Endothelial cell (in vitro differentiated cells): ENCODE results near the gene ACP2. TPM values are rescaled to one million over a fixed set of nuclear protein-coding genes. Genes with fewer than 3 reads are reported as not detected.
"Not testable (repeated sequence)": the region's sequence is repeated elsewhere in the genome, so short reads cannot be mapped to it uniquely, and the experiment has no call there.

ENCODE experiments used
- DNase-seq: peaks from one replicate; pipeline ENCODE4 v3.0.0; 2021; ENCODE audit warnings: low spot score
- H3K27ac Mint-ChIP-seq: one replicate; pipeline ENCODE4 v1.8.0; 2021; ENCODE audit warnings: mixed read lengths, inconsistent platforms; ENCODE audit not compliant: unreplicated experiment
- H3K27me3 Mint-ChIP-seq: one replicate; pipeline ENCODE4 v1.8.0; 2021; ENCODE audit warnings: mild to moderate bottlenecking, moderate library complexity, mixed read lengths, inconsistent platforms; ENCODE audit not compliant: unreplicated experiment
- H3K36me3 Mint-ChIP-seq: one replicate; pipeline ENCODE4 v1.8.0; 2021; ENCODE audit warnings: mild to moderate bottlenecking, low read depth, mixed read lengths, inconsistent platforms; ENCODE audit not compliant: unreplicated experiment
- H3K4me1 Mint-ChIP-seq: one replicate; pipeline ENCODE4 v1.8.0; 2021; ENCODE audit warnings: mild to moderate bottlenecking, mixed read lengths, inconsistent platforms; ENCODE audit not compliant: unreplicated experiment
- H3K4me3 Mint-ChIP-seq: one replicate; pipeline ENCODE4 v1.8.0; 2021; ENCODE audit warnings: mild to moderate bottlenecking, mixed read lengths, inconsistent platforms; ENCODE audit not compliant: unreplicated experiment
- H3K9me3 Mint-ChIP-seq: one replicate; pipeline ENCODE4 v1.8.0; 2021; ENCODE audit warnings: mixed read lengths, inconsistent platforms; ENCODE audit not compliant: unreplicated experiment
- total RNA-seq: library from RNA; stranded (reverse); fragmentation: NEBNext Ultra II Directional; extraction: Animal tissue kit (Norgen Biotek cat#: 25700); gene quantifications from one replicate; pipeline ENCODE4 v1.2.1, GENCODE V29; 2021; ENCODE audit not compliant: unreplicated experiment
- TF ChIP-seq, protein P1 (sequence below): fragments of 200-600 bp; sonication (generic); IDR thresholded peaks from one replicate; pipeline ENCODE4 v1.5.0; 2021; ENCODE audit warnings: antibody characterized with exemption; ENCODE audit not compliant: unreplicated experiment

The ACP2 gene
- total RNA-seq, 1 donor from 2014 or later, result 52.3 TPM

DNA sequence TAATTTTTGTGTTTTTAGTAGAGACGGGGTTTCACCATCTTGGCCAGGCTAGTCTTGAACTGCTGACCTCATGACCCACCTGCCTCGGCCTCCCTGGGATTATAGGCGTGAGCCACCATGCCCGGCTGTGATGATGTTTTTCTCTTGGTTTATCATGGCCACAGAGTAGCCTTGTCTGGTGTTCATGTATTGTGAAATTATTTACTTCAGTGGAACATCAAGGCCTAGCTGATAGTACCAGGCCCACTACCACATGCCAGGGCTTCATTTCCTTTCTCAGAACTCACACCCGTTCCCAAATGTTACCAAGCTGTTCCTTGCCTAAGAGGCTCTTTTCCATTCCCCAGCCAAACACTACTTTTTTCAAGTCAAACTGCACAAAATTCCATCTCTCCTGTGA, 40.0 kb downstream of the ACP2 start:
- DNase-seq, result no peak
- Mint-ChIP-seq H3K4me3 (no peak overlapping the region), H3K36me3 (no peaks in the 10 kb centered on the region)

DNA sequence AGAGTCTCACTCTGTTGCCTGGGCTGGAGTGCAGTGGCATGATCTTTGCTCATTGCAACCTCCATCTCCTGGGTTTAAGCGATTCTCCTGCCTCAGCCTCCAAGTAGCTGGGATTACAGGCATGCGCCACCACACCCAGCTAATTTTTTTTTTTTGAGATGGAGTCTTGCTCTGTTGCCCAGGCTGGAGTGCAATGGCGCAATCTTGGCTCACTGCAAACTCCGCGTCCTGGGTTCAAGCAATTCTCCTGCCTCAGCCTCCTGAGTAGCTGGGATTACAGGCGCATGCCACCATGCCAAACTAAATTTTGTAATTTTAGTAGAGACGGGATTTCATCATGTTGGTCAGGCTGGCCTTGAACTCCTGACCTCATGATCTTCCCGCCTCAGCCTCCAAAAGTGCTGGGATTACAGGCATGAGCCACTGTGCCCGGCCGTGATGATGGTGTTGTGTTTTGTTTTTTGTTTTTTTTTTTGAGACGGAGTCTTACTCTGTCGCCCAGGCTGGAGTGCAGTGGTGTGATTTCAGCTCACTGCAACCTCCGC, 40.5 kb downstream of the ACP2 start:
- H3K27ac Mint-ChIP-seq, H3K4me1 Mint-ChIP-seq, H3K27me3 Mint-ChIP-seq, H3K36me3 Mint-ChIP-seq, DNase-seq, H3K4me3 Mint-ChIP-seq, H3K9me3 Mint-ChIP-seq: not testable (repeated sequence)

More for the DNA sequence above, 40.0 kb downstream of the ACP2 start:
- TF ChIP-seq, protein P1, sequence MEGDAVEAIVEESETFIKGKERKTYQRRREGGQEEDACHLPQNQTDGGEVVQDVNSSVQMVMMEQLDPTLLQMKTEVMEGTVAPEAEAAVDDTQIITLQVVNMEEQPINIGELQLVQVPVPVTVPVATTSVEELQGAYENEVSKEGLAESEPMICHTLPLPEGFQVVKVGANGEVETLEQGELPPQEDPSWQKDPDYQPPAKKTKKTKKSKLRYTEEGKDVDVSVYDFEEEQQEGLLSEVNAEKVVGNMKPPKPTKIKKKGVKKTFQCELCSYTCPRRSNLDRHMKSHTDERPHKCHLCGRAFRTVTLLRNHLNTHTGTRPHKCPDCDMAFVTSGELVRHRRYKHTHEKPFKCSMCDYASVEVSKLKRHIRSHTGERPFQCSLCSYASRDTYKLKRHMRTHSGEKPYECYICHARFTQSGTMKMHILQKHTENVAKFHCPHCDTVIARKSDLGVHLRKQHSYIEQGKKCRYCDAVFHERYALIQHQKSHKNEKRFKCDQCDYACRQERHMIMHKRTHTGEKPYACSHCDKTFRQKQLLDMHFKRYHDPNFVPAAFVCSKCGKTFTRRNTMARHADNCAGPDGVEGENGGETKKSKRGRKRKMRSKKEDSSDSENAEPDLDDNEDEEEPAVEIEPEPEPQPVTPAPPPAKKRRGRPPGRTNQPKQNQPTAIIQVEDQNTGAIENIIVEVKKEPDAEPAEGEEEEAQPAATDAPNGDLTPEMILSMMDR, result no peak
- Mint-ChIP-seq H3K9me3 (no peaks in the 10 kb centered on the region), H3K4me1 (no peaks in the 10 kb centered on the region), H3K27ac (peak overlapping the region; percentile 70), H3K27me3 (peaks cover 3% of the 10 kb centered on the region)

DNA sequence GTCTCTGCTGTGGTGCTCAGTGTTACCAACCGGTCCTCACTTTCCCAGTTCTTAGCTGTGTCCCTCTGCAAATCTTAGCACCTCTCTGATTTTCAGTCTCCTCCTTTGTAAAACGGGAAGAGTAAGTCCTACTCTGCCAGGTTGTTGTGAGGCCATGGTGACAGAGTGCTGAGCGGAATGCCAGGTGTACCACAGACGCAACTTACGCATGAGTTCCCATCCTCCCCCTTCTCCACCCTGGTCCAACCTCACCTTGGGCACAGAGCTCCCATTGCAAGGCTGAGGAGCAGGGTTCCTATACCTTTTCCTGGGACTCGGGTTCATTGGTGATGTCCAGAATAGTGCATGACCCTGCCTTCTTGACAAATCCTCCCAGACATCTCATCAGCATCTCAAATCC, 41.2 kb downstream of the ACP2 start:
- no peaks in the 10 kb centered on the region for H3K36me3 Mint-ChIP-seq
- TF ChIP-seq, protein P1, result no peak
- no peaks in the 10 kb centered on the region for H3K9me3 Mint-ChIP-seq
- no peak for DNase-seq
- peaks cover 3% of the 10 kb centered on the region for H3K27me3 Mint-ChIP-seq
- no peaks in the 10 kb centered on the region for H3K4me1 Mint-ChIP-seq
- no peak overlapping the region for H3K27ac Mint-ChIP-seq
- H3K4me3 Mint-ChIP-seq, result no peak overlapping the region

DNA sequence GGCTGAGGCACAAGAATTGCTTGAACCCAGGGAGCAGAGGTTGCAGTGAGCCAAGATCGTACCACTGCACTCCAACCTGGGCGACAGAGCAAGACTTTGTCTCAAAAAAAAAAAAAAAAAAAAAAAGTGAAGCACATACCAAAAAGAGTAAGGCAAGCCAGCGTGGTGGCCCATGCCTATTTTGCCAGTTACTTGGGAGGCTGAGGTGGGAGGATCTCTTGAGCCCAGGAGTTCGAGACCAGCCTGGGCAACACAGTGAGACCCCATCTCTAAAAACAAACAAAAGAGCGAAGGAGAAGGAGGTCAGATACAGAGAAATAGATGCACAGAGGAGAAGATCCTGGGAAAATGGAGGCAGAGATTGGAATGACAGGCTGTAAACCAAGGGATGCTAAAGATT, 42.0 kb downstream of the ACP2 start:
- not testable (repeated sequence) for H3K27ac Mint-ChIP-seq, H3K9me3 Mint-ChIP-seq, H3K4me1 Mint-ChIP-seq, H3K36me3 Mint-ChIP-seq, DNase-seq, H3K4me3 Mint-ChIP-seq, H3K27me3 Mint-ChIP-seq

DNA sequence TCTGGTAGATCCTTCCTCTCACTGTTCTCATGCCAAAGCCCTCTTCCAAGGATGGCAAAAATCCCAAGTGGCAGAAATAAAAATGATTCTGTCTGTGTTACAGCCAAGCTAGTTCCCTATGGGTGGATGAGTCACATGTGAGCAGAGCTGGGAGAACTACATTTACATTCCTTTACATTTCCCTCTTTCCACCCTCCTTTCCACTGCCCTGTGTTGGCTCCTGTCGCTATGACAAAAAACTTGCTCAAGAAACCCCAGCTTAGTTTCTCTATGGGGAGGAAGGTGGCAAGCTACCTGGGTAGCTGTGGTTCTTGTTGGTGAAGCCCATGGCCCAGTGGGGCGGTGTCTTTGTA, 44.0 kb downstream of the ACP2 start:
- no peak overlapping the region for H3K4me3 Mint-ChIP-seq
- H3K27ac Mint-ChIP-seq, result no peak overlapping the region
- DNase-seq, result no peak
- no peaks in the 10 kb centered on the region for H3K36me3 Mint-ChIP-seq
- TF ChIP-seq, protein P1, result no peak
- H3K4me1 Mint-ChIP-seq, result no peaks in the 10 kb centered on the region
- peaks cover 8% of the 10 kb centered on the region for H3K27me3 Mint-ChIP-seq
- no peaks in the 10 kb centered on the region for H3K9me3 Mint-ChIP-seq

DNA sequence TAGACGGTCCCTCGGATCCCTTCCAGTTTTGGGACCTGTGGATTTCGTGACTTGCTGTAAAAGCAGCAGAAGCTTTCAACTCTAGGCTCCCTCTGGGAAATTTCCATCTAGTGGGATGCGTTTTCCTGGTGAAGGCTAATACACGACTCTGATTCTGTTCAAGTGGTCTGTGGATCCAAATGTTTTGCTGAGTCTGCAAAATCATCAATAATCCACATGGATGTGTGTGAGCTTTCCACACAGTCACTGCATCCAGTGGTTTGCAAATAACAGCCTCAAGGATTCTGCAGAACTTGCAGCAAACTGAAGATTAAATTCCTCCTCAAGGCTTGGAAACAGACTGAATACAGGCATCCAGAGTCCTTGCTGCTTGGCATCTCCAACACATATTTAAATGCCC, 46.0 kb downstream of the ACP2 start:
- Mint-ChIP-seq H3K36me3 (no peaks in the 10 kb centered on the region), H3K9me3 (no peaks in the 10 kb centered on the region), H3K27me3 (peaks cover 5% of the 10 kb centered on the region), H3K27ac (no peak overlapping the region), H3K4me1 (peaks cover 8% of the 10 kb centered on the region), H3K4me3 (no peak overlapping the region)
- TF ChIP-seq, protein P1, result no peak
- DNase-seq, result no peak
